ENCODE results near the gene PGM1.

DNA sequence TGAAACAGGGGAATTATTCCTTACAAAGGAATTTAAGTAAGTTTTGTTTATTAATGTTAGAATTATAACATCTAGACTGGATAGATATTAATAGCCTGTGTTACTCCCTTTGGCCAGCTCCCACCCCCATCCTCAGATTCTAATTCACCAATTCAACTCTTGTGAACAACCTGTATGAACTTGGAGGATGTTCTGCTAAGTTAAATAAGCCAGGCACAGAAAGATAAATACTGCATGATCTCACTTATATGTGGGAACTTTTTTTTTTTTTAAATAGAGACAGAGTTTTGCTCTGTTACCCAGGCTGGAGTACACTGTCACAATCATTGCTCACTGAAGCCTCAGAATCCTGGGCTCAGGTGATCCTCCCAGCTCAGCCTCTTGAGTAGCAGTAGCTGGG lies 37.7 kb upstream of the PGM1 start:
- TF ChIP-seq, protein P1, sequence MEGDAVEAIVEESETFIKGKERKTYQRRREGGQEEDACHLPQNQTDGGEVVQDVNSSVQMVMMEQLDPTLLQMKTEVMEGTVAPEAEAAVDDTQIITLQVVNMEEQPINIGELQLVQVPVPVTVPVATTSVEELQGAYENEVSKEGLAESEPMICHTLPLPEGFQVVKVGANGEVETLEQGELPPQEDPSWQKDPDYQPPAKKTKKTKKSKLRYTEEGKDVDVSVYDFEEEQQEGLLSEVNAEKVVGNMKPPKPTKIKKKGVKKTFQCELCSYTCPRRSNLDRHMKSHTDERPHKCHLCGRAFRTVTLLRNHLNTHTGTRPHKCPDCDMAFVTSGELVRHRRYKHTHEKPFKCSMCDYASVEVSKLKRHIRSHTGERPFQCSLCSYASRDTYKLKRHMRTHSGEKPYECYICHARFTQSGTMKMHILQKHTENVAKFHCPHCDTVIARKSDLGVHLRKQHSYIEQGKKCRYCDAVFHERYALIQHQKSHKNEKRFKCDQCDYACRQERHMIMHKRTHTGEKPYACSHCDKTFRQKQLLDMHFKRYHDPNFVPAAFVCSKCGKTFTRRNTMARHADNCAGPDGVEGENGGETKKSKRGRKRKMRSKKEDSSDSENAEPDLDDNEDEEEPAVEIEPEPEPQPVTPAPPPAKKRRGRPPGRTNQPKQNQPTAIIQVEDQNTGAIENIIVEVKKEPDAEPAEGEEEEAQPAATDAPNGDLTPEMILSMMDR (conservative IDR thresholded peaks at IDR 0.05) = no peak
- no peak for TF ChIP-seq EZH2 (IDR thresholded peaks at IDR 0.05; ENCODE audit: low read depth)
